Measurements from ENCODE around the gene ZWILCH.
"Not testable (repeated sequence)": the region's sequence is repeated elsewhere in the genome, so short reads cannot be mapped to it uniquely, and the experiment has no call there.

The ZWILCH gene

GRCh38 chr15:66573719-66574595, 68.8 kb downstream of the ZWILCH start:
- peaks cover 4% of the 10 kb centered on the region for H3K9me3 Mint-ChIP-seq
- ATAC-seq, result peak; percentile 53
- peaks cover 14% of the 10 kb centered on the region for H3K4me1 Mint-ChIP-seq
- H3K4me3 Mint-ChIP-seq, result no peak overlapping the region
- no peaks in the 10 kb centered on the region for H3K27me3 Mint-ChIP-seq
- peak overlapping the region; percentile 15 for H3K27ac Mint-ChIP-seq
- no peaks in the 10 kb centered on the region for H3K36me3 Mint-ChIP-seq

- Mint-ChIP-seq H3K27ac (no peak overlapping the region), H3K4me1 (peaks cover 14% of the 10 kb centered on the region), H3K9me3 (peaks cover 4% of the 10 kb centered on the region), H3K4me3 (no peak overlapping the region), H3K36me3 (no peaks in the 10 kb centered on the region), H3K27me3 (no peaks in the 10 kb centered on the region)
- no peak for ATAC-seq
Observed at GRCh38 chr15:66574596-66574950, 69.4 kb downstream of the ZWILCH start.

GRCh38 chr15:66578286-66578875, 73.3 kb downstream of the ZWILCH start:
- Mint-ChIP-seq H3K4me3 (no peak overlapping the region), H3K9me3 (no peaks in the 10 kb centered on the region), H3K4me1 (peaks cover 11% of the 10 kb centered on the region), H3K27me3 (no peaks in the 10 kb centered on the region), H3K36me3 (no peaks in the 10 kb centered on the region), H3K27ac (no peak overlapping the region)
- ATAC-seq, result no peak

GRCh38 chr15:66580643-66581042, 75.5 kb downstream of the ZWILCH start:
- H3K4me1 Mint-ChIP-seq, result no peaks in the 10 kb centered on the region
- H3K27ac Mint-ChIP-seq, result no peak overlapping the region
- no peak for ATAC-seq
- no peaks in the 10 kb centered on the region for H3K36me3 Mint-ChIP-seq
- H3K9me3 Mint-ChIP-seq, result no peaks in the 10 kb centered on the region
- no peaks in the 10 kb centered on the region for H3K27me3 Mint-ChIP-seq
- no peak overlapping the region for H3K4me3 Mint-ChIP-seq

GRCh38 chr15:66581972-66582537, 76.9 kb downstream of the ZWILCH start:
- ATAC-seq, result no peak
- Mint-ChIP-seq H3K4me1 (no peaks in the 10 kb centered on the region), H3K27me3 (peaks cover 13% of the 10 kb centered on the region), H3K4me3 (no peak overlapping the region), H3K9me3 (no peaks in the 10 kb centered on the region), H3K27ac (no peak overlapping the region), H3K36me3 (no peaks in the 10 kb centered on the region)

GRCh38 chr15:66586155-66586976, 81.2 kb downstream of the ZWILCH start:
- no peak for ATAC-seq
- Mint-ChIP-seq H3K27me3 (peaks cover 31% of the 10 kb centered on the region), H3K27ac (no peak overlapping the region), H3K9me3 (no peaks in the 10 kb centered on the region), H3K36me3 (no peaks in the 10 kb centered on the region), H3K4me3 (no peak overlapping the region), H3K4me1 (no peaks in the 10 kb centered on the region)

GRCh38 chr15:66587020-66587419, 81.9 kb downstream of the ZWILCH start:
- H3K27ac Mint-ChIP-seq, result no peak overlapping the region
- ATAC-seq, result no peak
- no peaks in the 10 kb centered on the region for H3K4me1 Mint-ChIP-seq
- H3K36me3 Mint-ChIP-seq, result no peaks in the 10 kb centered on the region
- H3K9me3 Mint-ChIP-seq, result no peaks in the 10 kb centered on the region
- peaks cover 31% of the 10 kb centered on the region for H3K27me3 Mint-ChIP-seq
- H3K4me3 Mint-ChIP-seq, result no peak overlapping the region

- Mint-ChIP-seq H3K36me3 (no peaks in the 10 kb centered on the region), H3K27me3 (peaks cover 35% of the 10 kb centered on the region)
- ATAC-seq, result no peak
Observed at GRCh38 chr15:66587749-66588148, 82.6 kb downstream of the ZWILCH start.

GRCh38 chr15:66588537-66588936, 83.4 kb downstream of the ZWILCH start:
- Mint-ChIP-seq H3K27me3 (peaks cover 40% of the 10 kb centered on the region), H3K4me1 (no peaks in the 10 kb centered on the region), H3K9me3 (no peaks in the 10 kb centered on the region), H3K4me3 (no peak overlapping the region), H3K27ac (no peak overlapping the region), H3K36me3 (no peaks in the 10 kb centered on the region)
- no peak for ATAC-seq

More at GRCh38 chr15:66587749-66588148, 82.6 kb downstream of the ZWILCH start:
- no peak overlapping the region for H3K27ac Mint-ChIP-seq
- H3K4me1 Mint-ChIP-seq, result no peaks in the 10 kb centered on the region
- no peaks in the 10 kb centered on the region for H3K9me3 Mint-ChIP-seq
- H3K4me3 Mint-ChIP-seq, result no peak overlapping the region

- no peak for ATAC-seq
- H3K4me3 Mint-ChIP-seq, result no peak overlapping the region
- H3K36me3 Mint-ChIP-seq, result no peaks in the 10 kb centered on the region
- no peaks in the 10 kb centered on the region for H3K9me3 Mint-ChIP-seq
- peaks cover 40% of the 10 kb centered on the region for H3K27me3 Mint-ChIP-seq
- H3K4me1 Mint-ChIP-seq, result no peaks in the 10 kb centered on the region
- no peak overlapping the region for H3K27ac Mint-ChIP-seq
Observed at GRCh38 chr15:66588971-66589370, 83.8 kb downstream of the ZWILCH start.

GRCh38 chr15:66589429-66589828, 84.3 kb downstream of the ZWILCH start:
- H3K9me3 Mint-ChIP-seq, H3K36me3 Mint-ChIP-seq, H3K4me1 Mint-ChIP-seq, H3K4me3 Mint-ChIP-seq, H3K27ac Mint-ChIP-seq, ATAC-seq: not testable (repeated sequence)
- H3K27me3 Mint-ChIP-seq, result peaks cover 40% of the 10 kb centered on the region

- H3K4me3 Mint-ChIP-seq, result no peak overlapping the region
- peaks cover 40% of the 10 kb centered on the region for H3K27me3 Mint-ChIP-seq
- no peak overlapping the region for H3K27ac Mint-ChIP-seq
- H3K4me1 Mint-ChIP-seq, result no peaks in the 10 kb centered on the region
- no peaks in the 10 kb centered on the region for H3K36me3 Mint-ChIP-seq
- no peaks in the 10 kb centered on the region for H3K9me3 Mint-ChIP-seq
- no peak for ATAC-seq
Observed at GRCh38 chr15:66590435-66590834, 85.3 kb downstream of the ZWILCH start.

- no peaks in the 10 kb centered on the region for H3K36me3 Mint-ChIP-seq
- peaks cover 34% of the 10 kb centered on the region for H3K27me3 Mint-ChIP-seq
- no peaks in the 10 kb centered on the region for H3K4me1 Mint-ChIP-seq
- ATAC-seq, result no peak
- H3K9me3 Mint-ChIP-seq, result no peaks in the 10 kb centered on the region
- no peak overlapping the region for H3K4me3 Mint-ChIP-seq
- no peak overlapping the region for H3K27ac Mint-ChIP-seq
Observed at GRCh38 chr15:66591322-66591862, 86.3 kb downstream of the ZWILCH start.

- no peaks in the 10 kb centered on the region for H3K4me1 Mint-ChIP-seq
- H3K9me3 Mint-ChIP-seq, result no peaks in the 10 kb centered on the region
- H3K27me3 Mint-ChIP-seq, result peaks cover 21% of the 10 kb centered on the region
- H3K27ac Mint-ChIP-seq, result no peak overlapping the region
- no peak overlapping the region for H3K4me3 Mint-ChIP-seq
- no peaks in the 10 kb centered on the region for H3K36me3 Mint-ChIP-seq
- ATAC-seq, result peak; percentile 5
Observed at GRCh38 chr15:66592505-66593218, 87.5 kb downstream of the ZWILCH start.
